ENCODE results near the gene SLC22A31. TPM values are rescaled to one million over a fixed set of nuclear protein-coding genes. Genes with fewer than 3 reads are reported as not detected.

Gene SLC22A31
- total and polyA plus RNA-seq, 12 donors, result 0.20 to 0.36 TPM; not detected in 10

GRCh38 chr16:89184933-89185794 lies 15.2 kb downstream of the SLC22A31 start:
- no peaks in the 10 kb centered on the region for H3K9me3 ChIP-seq
- no peak overlapping the region for H3K27ac ChIP-seq
- ATAC-seq (no peak), DNase-seq (peak in 1 of 2 donors; percentile 8)
- no peak overlapping the region for H3K4me3 ChIP-seq
- H3K36me3 ChIP-seq, result no peaks in the 10 kb centered on the region
- TF ChIP-seq CTCF (IDR thresholded peaks at IDR 0.05), result no peak
- no peaks in the 10 kb centered on the region for H3K4me1 ChIP-seq
- H3K27me3 ChIP-seq, result peaks cover 0 to 26% (median 15%) of the 10 kb centered on the region in 7 donors
- intact Hi-C loops (cut with DNase I), result no loop called here
- WGBS, 2 donors, result 73 to 78% methylated on average over 48 of the region's 48 CpGs

- Histone ChIP-seq H3K36me3 (no peaks in the 10 kb centered on the region), H3K4me3 (no peak overlapping the region), H3K27me3 (peaks cover 0 to 30% (median 21%) of the 10 kb centered on the region in 7 donors), H3K9me3 (no peaks in the 10 kb centered on the region), H3K27ac (no peak overlapping the region), H3K4me1 (no peaks in the 10 kb centered on the region)
- WGBS, 2 donors, result 75 to 84% methylated on average over 9 of the region's 9 CpGs
- no peak for TF ChIP-seq CTCF (IDR thresholded peaks at IDR 0.05)
- DNase-seq (no peak), ATAC-seq (no peak)
- intact Hi-C loops (cut with DNase I), result no loop called here
These were observed 15.7 kb downstream of the SLC22A31 start for GRCh38 chr16:89184677-89184932.

DNA sequence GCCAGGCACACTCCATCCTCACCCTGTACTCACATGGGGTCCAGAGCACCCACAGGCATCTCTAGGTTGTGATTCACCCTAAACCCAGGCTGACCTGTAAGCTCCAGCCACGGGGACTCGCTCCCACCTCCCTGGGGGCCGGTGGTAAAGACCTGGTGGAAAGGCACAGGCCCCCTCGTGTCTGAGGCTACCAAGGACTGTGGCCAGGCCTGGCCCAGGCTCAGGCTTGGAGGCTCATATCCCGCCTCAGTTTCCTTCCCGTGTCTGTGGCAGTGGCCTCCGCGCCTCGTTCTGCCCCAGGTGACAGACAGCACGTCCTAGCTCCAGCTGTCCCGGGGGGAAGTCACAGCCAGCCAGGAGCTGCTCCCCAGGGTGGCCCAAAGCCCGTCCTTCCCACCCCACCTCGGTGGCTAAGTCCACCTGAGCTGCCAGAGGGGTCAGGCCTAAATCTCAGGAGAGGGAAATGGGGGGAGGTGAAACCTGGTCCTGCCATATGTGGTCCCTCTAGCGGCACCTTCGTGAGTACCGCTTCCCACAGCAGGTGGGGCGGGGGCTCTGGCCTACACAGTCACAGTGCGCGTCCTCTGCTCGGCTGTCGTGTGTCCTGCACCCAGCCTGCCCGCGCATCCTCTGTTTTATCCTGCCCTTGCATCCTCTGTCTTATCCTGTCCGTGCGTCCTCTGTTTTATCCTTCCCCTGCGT lies 16.2 kb downstream of the SLC22A31 start:
- intact Hi-C loops (cut with DNase I), result no loop called here
- no peaks in the 10 kb centered on the region for H3K4me1 ChIP-seq
- H3K4me3 ChIP-seq, result no peak overlapping the region
- ATAC-seq (no peak), DNase-seq (peak in 1 of 2 donors; percentile 2)
- H3K36me3 ChIP-seq, result no peaks in the 10 kb centered on the region
- WGBS, 2 donors, result 70 to 72% methylated on average over 26 of the region's 26 CpGs
- H3K27me3 ChIP-seq, result peaks cover 0 to 34% (median 26%) of the 10 kb centered on the region in 7 donors
- no peak overlapping the region for H3K27ac ChIP-seq
- no peaks in the 10 kb centered on the region for H3K9me3 ChIP-seq
- TF ChIP-seq CTCF (IDR thresholded peaks at IDR 0.05), result no peak

DNA sequence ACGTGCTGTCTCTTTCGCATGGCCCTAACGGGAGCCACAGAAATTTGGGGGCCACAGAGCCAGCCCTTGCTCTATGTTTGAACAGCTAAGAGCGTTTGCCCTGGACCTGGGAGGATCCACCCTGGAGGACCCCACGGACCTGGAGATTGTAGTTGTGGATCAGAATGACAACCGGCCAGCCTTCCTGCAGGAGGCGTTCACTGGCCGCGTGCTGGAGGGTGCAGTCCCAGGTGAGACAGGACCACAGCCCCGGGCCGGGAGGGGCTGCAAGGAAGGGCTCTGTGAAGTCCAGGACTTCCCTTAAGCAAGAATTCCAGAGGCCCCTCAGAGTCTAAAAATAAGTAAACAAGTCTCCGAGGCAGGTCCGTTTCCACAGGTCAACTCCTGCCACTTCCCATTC lies 16.9 kb downstream of the SLC22A31 start:
- no peaks in the 10 kb centered on the region for H3K4me1 ChIP-seq
- H3K4me3 ChIP-seq, result no peak overlapping the region
- no peaks in the 10 kb centered on the region for H3K36me3 ChIP-seq
- no peaks in the 10 kb centered on the region for H3K9me3 ChIP-seq
- peaks cover under 1 to 38% (median 27%) of the 10 kb centered on the region in 7 donors for H3K27me3 ChIP-seq
- ATAC-seq (no peak), DNase-seq (peak in 1 of 2 donors; percentile 1)
- no peak overlapping the region for H3K27ac ChIP-seq
- 43 to 51% methylated on average over 13 of the region's 13 CpGs for WGBS, 2 donors
- intact Hi-C loops (cut with DNase I), result no loop called here
- no peak for TF ChIP-seq CTCF (IDR thresholded peaks at IDR 0.05)
